NOMO-1 (cell line): ENCODE measurements around the gene LHX5.

Experiments
- DNase-seq, 2 experiments: peaks; one replicate each; lab custom pipeline; 2025; ENCODE audit not compliant: unreplicated experiment in 2 of 2; lab: John Stamatoyannopoulos, UW

LHX5 gene

DNA sequence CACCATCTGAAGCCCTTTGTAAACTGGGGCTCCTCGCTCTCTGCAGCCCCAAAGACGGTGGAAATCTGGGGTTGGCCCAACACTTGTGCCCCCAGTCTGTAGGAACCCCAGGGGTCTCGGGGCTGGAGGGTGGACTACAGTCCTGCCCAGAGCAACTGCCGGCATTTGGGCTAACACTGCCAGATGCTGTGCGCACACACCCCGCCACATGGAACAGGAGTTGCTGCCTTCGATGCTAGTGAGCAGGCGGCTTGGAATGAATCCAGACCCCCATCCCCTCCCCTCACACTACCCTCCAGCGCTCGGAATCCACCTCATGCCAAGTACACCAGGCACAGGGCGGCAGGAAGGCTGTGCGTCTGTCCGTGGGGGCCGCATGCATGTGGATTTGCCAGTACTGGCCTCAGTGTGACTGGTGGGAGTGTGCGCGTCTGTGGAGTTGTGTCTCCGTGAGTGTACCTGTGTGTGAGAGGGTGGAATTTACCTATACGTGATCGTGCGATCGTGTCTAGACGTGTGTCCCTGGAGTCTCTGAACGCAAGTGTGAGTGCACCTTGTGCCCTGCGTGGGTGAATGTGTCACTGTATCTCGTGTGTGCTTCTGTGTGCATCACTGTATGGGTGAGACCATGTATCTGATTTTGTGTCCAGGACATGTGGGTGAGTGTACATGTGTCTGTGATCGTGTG is 5.1 kb downstream of the LHX5 start:
- no peak for DNase-seq

DNA sequence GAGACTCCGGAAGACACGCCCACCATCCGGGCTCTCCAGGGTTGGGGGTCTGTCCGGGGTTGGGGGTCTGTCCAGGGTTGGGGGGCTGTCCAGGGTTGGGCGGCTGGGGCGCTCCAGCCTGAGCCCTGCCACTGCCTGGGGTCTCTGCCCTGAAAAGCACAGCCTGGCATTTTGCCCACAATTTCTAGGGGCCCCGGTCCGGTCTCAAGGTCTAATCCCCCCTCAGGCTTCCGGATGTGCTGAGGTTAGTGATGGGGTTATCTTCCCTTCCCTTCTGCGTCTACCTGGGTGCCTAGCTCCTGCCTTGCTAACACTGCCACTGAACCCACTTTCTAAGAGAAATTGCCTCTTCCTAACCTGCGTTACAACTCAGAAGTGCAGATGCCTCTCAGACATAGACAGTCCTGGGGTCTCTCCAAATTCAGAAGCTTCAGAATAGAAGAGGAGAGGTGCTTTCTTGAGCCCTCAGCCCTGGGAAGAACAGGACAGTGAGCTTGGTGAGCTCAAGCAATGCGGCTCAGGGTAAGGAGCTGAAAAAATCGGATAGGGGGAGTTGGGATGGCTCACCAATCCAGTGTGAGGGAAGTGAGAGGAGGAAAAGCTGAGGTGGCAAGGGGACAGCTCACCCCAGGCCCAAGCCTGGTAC is 5.7 kb downstream of the LHX5 start:
- DNase-seq: no peak

DNA sequence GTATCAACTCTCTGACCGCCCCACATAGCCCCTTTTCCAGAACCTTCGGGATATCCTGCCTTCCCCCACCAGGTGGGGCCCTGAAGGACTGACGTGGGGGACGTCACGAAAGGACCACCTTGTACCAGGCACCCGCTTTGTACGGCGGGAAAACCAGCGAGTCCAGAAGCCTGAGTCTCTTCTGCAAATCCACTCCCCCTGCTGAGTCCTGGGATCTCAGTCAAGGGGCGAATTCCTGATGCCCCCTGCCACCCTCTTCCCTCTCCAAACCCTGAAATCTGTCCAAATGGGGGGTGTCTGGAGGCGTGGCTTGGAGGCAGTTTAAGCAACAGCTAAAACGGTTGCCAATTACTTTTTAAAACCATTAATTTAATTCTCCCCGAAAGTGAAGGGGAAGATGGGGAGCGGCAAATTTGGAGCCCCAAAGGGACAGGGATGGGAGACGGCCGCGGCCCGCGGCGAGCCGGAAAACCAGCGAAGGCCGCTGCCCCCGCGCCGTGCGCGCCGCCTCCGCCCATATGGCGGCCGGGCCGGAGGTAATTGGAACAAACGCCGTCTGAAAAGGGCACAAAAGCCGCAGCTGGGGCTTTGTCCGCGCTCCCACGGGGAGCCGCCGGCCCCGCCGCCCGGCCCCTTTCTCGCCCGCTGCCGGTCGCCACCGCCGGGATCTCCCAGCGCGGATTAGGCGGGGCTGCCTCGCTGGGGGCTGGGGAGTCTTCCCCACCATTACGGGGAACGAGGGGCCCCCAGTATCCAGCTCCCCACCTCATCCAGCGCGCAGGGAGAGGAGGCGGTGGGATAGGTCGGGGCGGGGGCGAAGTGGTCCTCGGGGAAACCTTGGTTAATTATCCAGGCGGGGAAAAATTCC is 6.6 kb downstream of the LHX5 start:
- no peak for DNase-seq

DNA sequence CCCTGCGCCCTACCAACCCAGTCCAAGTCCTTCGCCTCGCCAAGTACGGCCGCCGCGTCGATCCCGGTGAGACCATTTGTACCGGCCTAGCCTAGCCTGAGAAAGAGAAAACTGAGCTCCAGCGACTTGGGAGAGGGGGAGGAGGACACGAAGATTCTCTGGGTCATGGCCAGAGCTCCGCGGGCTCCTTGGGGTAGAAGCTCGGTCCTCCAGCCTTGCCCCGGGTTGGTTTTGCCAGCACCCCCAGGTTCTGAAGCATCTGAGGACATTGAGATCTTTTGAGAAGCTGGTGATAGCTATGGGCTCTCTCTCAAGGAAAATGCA is 7.3 kb downstream of the LHX5 start:
- DNase-seq: no peak

DNA sequence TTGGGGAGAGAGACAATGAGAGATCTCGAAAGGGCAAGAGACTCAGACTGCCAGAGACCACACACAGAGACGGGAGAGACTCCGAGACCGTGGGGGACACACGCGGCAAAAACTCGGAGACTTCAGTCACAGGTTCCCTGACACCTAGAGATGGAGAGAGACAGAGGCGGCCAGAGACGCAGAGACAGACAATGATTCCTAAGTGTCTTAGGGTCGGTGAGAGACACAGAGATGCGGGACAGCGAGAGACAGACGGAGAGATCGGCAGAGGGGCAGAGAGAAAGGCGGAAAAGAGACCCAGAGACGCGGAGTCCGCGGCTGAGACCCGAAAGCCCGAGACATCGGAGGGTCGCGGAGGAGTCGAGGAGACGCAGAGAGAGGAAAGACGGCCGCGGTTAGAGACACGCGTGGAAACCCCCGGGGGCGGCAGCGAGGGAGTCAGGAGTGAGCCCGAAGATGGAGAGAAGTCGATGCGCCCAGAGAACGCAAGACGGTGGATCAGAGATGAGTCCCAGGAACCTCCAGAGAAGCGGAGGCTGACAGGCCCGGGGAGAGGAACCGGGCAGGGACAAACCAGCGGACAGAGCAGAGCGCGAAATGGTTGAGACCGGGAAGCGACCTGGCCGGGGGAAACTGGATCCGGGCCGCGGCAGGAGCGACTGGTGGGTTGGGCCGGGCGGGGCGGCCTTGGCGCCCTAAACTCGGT is 7.8 kb downstream of the LHX5 start:
- no peak for DNase-seq

DNA sequence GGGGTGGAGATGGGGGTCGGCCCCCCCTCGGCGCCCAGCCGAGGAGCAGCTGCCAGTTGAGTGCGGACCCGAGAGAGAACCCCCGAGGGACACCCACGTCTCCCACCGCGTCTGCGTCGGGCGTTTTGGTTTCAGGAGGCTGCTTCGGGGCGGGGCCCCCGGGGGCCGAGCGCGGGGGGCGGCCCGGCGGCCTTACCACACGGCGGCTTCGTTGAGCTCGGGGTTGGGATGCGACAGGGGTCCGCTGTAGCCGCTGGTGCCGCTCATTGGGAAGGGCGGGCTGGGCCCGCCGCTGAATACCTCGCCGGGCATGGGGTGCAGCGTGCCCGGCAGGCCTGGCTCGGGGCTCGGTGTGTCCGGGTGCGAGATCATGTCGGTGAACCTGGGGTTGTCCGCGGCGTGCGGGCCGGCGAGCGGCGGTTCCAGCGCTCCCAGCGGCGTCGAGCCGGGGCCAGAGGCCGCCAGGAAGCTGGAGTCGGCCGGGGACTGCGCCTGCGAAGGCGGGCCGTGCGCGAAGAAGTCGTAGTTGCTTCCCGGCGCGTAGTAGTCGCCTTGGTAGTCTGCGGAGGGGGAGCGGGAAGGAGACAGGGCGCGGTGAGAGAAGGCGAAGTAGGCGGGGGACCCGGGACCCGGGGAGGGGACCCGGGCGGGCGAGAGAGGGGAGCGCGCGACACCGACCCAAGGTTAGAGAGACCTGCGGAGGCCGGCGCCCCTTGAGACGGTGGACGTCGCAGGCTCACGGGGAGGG is 8.5 kb downstream of the LHX5 start:
- no peak for DNase-seq

DNA sequence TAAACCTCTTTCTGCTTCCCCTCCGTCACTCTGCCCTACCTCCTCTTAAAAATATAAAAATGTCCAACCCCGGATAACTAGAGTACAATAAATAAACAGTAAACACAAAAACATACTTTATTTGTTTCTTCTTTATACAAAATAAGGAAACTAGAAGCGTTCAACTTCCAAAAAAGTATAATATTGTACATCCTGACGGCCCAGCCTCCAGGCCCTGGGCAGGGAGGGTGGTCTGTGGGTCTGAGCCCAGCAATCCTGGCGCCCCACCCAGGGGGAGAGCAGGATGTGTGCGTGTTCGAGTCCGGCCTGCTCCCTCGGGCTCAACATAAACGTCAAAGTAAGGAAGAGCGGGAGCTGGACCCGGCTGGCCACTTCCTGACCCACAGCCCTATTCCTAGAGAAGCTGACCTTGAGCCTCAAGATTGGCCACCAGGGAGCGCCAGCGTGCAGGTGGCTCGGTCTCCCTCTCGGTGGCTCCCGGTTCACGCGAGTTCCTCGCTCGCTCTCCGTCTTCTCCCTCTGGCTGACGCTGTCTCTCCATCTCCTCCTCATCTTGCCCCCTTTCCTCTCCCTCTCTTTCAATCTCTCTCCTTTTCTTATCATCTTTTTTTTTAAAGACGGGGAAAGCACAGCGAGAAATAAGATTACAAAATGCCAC is 9.4 kb downstream of the LHX5 start:
- DNase-seq: peak; percentile 54 to 58

DNA sequence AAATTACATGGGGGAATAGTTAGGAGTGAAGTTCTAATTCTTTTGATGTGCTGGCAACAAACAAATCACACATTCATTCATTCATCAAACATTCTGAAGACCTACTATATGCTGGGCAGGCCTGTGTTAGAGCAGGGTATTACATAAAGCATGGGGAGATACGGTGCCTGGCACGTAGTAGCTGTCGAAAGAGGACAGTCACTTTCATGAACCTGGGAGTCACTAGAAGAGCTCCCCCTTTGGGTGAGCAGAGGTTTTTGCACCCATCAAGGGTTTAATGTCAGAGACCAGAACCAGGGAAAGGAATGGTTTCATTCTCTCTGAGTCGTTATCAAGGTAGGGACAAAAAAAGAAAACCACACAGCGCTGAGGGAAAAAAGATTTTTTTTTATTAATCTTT is 10.0 kb downstream of the LHX5 start:
- peak in 1 of 2 experiments; percentile 34 for DNase-seq

DNA sequence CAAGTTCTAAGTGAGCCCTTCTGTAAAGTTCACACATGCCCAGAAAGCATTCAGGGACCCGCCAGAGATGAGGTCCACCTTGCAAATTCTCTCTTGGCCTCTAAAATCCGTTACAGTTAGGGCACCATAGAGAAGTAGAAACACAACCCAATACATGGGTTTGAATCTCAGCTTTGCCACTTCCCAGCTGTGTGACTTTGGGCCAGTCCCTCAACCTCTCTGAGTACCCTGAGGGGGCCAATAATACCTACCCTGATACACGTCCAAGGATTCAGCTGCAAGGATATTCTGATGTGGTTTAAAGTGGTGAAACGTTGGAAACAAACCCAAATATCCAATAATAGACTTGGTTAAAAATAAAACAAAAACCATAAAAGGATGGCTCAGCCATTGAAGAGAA is 11.7 kb downstream of the LHX5 start:
- no peak for DNase-seq

DNA sequence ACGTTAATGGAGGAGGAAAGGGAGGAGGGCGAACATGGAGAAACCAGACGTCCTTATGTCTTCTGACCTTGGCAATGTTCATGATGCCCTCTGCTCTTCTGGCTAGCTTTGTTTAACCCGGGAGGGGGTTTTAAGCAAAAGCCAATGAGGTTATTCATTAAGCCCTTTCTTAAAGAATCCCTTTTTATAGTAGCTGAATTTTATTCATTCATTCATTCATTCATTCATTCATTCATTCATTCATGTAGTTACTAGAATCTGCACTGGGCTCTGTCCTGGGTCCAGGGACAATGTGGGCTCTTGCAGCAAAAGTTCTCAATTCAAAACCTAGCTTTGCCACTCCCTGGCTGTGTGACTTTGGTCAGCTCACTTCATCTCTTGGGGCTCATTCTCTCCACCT is 14.0 kb downstream of the LHX5 start:
- no peak for DNase-seq

DNA sequence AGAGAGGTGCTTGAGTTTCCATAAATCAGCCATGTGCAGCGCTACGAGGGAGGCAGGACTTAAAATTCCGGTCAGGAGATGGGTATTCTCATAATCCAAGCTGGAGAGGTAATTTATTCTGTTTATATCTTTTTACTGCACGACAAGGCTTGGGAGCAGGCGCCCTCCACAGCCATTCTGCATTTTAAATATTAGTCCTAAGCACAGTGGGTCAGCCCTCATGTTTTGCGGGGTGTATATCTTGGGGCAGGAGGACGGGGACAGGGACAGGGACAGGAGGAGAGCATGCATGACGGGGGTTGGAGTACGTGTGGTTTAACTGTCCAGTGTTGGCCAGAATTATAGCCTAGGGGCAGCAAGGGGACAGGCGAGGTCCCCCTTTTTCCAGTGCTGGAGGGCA is 14.5 kb downstream of the LHX5 start:
- DNase-seq: no peak

DNA sequence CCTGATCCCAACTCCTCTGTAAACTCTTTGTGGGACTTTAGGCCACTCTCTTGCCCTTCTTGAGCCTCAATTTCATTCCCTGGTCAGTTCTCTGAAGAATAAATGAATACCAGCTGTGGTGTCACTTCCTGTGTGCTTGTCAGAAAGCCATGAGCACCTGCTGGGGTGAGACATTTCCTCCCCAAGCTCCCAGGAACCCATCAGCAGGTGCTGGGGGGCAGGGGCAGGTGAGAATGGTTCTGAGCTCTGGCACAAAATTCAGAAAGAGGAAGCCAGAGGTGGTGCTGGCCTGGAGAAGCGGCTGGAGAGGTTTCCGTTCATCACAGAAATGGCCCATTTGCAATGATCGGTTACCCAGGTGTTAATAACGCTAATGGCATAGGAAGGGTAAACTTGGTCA is 14.9 kb downstream of the LHX5 start:
- DNase-seq: no peak

DNA sequence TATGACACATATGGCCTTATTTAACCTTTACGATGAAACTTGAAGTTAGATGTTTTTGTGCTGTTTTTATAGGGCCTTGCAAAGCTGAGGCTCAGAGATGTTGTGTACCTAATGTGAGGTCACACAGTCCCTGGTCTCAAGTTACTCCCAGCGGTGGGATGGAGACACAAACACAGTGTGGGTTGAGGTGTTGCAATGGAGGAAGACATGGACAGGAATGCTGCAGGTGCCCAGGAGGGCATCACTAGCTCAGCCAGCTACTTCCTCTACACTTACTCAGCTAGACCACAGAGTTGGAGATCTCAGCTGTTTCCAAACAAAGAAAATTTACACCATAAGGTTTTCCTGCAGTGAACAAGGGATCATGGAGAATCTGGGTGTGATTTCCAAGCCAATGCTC is 15.5 kb downstream of the LHX5 start:
- no peak for DNase-seq

DNA sequence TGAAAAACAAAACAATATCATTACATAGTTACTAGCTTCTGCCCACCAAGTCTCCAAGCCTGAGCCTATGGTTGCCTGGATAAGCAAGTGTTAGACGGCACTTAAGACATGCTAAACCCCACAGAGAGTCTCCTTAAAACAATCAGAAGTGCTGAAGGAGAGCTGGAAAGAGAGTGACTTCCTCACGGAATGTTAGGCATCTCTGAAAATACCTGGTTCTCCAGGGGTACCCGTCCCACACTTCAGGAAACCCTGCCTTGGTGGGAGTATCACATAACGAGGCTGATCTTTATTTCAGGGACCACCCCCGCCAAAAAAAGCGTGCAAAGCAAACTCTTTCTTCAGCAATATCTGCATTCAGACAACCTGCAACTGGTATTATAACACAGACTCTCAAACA is 18.3 kb downstream of the LHX5 start:
- no peak for DNase-seq

DNA sequence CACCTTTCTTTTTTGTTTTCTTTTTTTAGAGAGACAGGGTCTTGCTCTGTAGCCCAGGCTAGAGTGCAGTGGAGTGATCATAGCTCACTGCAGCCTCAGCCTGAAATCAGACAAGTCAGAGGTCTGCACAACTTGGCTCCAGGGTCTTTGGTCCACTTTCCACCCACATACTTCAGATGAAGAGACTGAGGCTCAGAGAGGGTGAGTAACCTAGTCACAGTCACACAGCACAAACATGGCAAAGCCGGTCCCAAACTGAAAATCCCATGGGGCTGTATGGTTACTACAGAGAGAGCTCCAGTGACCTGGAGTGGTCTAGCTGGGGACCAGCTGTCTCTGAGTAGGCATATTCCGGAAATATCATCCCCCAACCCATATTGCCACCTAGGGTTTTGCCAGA is 19.2 kb downstream of the LHX5 start:
- no peak for DNase-seq

DNA sequence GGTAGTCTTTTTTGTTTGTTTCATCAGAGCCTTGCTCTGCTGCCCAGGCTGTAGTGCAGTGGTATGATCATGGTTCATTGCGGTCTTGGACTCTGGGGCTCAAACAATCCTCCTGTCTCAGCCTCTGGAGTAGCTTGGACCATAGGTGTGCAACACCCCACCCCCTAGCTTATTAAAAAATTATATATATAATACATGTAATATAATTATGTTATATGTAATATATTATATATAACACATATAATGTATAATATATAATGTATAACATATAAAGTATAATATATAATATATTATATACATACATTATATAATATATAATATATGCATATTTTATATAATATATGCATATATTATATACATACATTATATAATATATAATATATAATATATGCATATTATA is 21.8 kb downstream of the LHX5 start:
- DNase-seq: no peak

DNA sequence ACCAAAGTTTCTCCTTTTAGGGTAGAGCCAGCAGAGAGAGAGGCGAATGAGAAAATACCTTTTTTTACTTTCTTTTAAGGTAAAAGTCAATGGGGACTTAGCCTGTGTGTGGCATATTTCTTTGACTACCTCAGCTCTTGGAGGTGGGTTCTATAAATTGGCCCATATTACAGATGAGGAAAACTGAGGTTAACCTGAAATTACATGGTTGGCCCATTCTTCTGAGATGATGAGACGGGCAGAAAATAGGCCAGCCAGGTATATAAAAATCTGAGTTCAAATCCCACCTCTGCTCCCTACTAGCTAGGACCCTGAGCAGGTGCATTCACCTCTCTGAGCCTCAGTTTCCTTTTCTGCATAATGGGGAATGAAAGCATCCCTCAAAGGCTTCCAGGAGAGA is 22.4 kb downstream of the LHX5 start:
- DNase-seq: no peak

DNA sequence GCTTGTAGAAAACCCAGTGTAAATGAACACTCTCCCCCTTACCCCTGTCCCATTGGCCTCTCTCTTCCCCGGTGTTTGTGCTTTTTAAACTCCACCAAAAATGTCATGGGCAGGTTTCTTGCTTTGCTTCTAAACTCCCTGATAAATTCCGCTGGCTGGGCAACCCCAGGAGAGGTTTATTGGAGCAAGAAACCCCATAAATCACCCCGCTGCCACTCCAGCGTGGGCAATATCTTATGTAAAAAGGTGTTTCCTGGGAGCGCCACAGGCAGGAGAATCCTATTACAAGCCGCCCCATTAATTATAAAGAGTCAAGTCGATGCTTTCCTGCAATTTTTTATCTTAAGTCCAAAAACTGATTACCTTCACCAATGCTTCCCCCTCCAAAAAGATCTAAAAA is 22.8 kb downstream of the LHX5 start:
- DNase-seq: no peak

DNA sequence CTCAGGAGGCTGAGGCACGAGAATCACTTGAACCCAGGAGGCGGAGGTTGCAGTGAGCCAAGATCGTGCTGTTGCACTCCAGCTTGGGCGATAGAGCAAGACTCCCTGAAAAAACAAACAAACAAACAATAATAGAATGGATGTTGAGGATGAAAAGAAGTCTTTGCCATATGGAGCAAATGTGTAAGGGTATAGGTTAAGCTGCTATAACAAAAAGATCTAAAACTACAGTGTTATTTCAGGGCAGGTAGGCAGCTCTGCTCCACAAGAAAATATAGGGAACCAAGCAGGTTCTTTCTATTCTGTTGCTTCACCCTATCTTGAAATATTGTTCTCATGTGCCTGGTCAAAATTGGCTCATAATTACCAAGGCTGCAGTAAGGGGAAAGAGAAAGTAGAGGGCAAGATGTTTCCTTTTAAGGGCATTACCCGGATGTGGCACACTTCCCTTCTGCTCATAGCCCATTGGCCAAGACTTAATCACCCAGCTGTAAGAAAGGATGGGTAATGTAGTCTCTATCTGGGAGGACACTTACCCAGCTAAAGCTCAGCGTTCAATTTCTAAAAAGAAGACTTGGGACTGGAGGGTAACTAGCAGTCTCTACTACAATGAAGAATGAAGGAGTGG is 26.0 kb downstream of the LHX5 start:
- peak; percentile 86 to 94 for DNase-seq

DNA sequence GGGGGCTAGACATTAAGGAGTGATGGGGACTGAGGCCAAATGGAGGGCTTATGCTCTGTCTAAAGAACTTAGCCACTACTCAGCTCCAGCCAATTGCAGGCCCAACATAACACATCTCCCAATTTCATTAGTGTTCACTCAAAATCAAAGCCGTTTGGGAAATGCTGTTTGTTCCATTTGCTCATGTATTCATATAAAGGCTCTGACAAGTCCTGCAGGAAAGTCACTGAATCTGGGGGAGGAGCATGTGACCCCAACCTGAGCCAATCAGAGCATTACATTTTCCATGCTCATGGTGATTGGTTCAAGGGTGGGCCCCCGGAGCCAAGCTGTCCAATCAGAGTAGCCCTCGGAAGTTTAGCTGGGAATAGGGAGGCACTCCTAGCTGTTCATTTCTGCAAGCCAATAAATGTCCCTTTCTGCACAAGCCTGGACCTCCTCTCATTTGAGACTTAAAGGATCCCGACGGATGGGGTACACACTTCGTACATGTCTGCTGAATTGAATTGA is 28.6 kb downstream of the LHX5 start:
- DNase-seq: no peak
